Loucy (cell line): ENCODE measurements around the gene CDX1.

Experiments
- H2AFZ ChIP-seq: fragments of 200-600 bp; sonication (generic); 2 replicates; pipeline ENCODE4 v1.6.0; 2016; ENCODE audit warnings: antibody characterized with exemption, mild to moderate bottlenecking, low read length, moderate library complexity
- H3F3A ChIP-seq: fragments of 200-600 bp; 2 replicates; pipeline ENCODE4 v1.6.0; 2016; ENCODE audit warnings: antibody characterized with exemption, low read depth, mild to moderate bottlenecking
- H3K27me3 ChIP-seq: fragments of 200-600 bp; sonication (generic); 2 replicates; pipeline ENCODE4 v1.6.1; 2014; ENCODE audit warnings: low read length, mild to moderate bottlenecking; ENCODE audit not compliant: insufficient read depth, poor library complexity, severe bottlenecking
- H3K36me3 ChIP-seq: fragments of 200-600 bp; sonication (generic); 2 replicates; pipeline ENCODE4 v1.6.1; 2016; ENCODE audit warnings: low read length; ENCODE audit not compliant: insufficient read depth
- H3K4me1 ChIP-seq: fragments of 200-600 bp; sonication (generic); 2 replicates; pipeline ENCODE4 v1.5.1; 2014; ENCODE audit warnings: low read length, mild to moderate bottlenecking; ENCODE audit not compliant: insufficient read depth, poor library complexity, severe bottlenecking
- H3K4me2 ChIP-seq: fragments of 200-600 bp; sonication (generic); 2 replicates; pipeline ENCODE4 v1.6.0; 2014; ENCODE audit warnings: antibody characterized with exemption, low read length, low read depth, mild to moderate bottlenecking; ENCODE audit not compliant: poor library complexity, severe bottlenecking
- H3K4me3 ChIP-seq: fragments of 200-600 bp; sonication (generic); 2 replicates; pipeline ENCODE4 v1.5.1; 2014; ENCODE audit warnings: low read length, mild to moderate bottlenecking, mixed read lengths; ENCODE audit not compliant: poor library complexity, severe bottlenecking
- H3K79me2 ChIP-seq: fragments of 200-600 bp; sonication (generic); 2 replicates; pipeline ENCODE4 v1.6.1; 2014; ENCODE audit warnings: low read length; ENCODE audit not compliant: insufficient read depth
- H3K9ac ChIP-seq: fragments of 200-600 bp; sonication (generic); 2 replicates; pipeline ENCODE4 v1.6.0; 2014; ENCODE audit warnings: mild to moderate bottlenecking, low read depth, low read length, moderate library complexity; ENCODE audit not compliant: poor library complexity, severe bottlenecking
- H3K9me2 ChIP-seq: fragments of 200-600 bp; sonication (generic); replicated peaks from 2 replicates; pipeline ENCODE4 v1.6.1; 2016; ENCODE audit warnings: low read depth, low read length, mixed read lengths
- H3K9me3 ChIP-seq: fragments of 200-600 bp; sonication (generic); 2 replicates; pipeline ENCODE4 v1.6.1; 2014; ENCODE audit warnings: mild to moderate bottlenecking, antibody characterized with exemption, low read length, low read depth; ENCODE audit not compliant: insufficient read depth
- H4K20me1 ChIP-seq: fragments of 200-600 bp; sonication (generic); 2 replicates; pipeline ENCODE4 v1.6.0; 2014; ENCODE audit warnings: antibody characterized with exemption, low read length, mild to moderate bottlenecking; ENCODE audit not compliant: insufficient read depth, poor library complexity, severe bottlenecking
- CTCF ChIP-seq: fragments of 200-600 bp; sonication (generic); conservative IDR thresholded peaks from 2 replicates; pipeline ENCODE4 v1.5.1; 2014; ENCODE audit warnings: mild to moderate bottlenecking, antibody characterized with exemption, low read length
- EZH2phosphoT487 ChIP-seq: fragments of 200-600 bp; IDR thresholded peaks from 2 replicates; pipeline ENCODE4 v1.6.1; 2018; ENCODE audit warnings: antibody characterized with exemption, mild to moderate bottlenecking, moderate library complexity, borderline replicate concordance

CDX1 gene

DNA sequence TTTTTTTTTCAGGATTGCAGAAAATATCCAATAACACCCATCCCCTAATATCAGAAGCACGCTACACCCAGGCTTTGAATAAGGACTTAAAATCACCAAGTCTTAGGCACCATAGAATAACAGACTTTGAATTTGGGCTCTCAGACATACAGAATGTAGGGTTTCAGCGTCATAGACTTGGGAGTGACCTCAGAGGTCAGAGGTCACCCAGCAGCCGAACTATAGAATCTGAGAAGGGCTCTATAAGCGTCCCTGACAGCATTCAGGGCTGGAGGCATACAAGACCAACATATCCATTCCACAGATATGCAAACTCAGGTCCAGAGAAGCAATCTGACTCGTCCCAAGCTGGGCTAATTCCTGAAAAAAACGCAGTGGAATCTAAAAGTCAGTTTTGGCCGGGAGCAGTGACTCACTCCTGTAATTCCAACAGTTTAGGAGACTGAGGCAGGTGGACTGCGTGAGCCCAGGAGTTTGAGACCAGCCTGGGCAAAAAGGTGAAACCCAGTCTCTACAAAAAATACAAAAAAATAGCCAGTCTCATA lies 58.0 kb downstream of the CDX1 start:
- H3K4me2 ChIP-seq = no peak overlapping the region
- no peaks in the 10 kb centered on the region for H3K9me3 ChIP-seq
- no peaks in the 10 kb centered on the region for H3K36me3 ChIP-seq
- no peak overlapping the region for H3K9ac ChIP-seq
- no peaks in the 10 kb centered on the region for H4K20me1 ChIP-seq
- no peaks in the 10 kb centered on the region for H3K9me2 ChIP-seq
- no peak overlapping the region for H2AFZ ChIP-seq
- H3K79me2 ChIP-seq = no peaks in the 10 kb centered on the region
- H3F3A ChIP-seq = no peaks in the 10 kb centered on the region
- TF ChIP-seq CTCF (no peak), EZH2phosphoT487 (no peak)
- H3K4me3 ChIP-seq = no peak overlapping the region
- H3K27me3 ChIP-seq = no peaks in the 10 kb centered on the region
- no peaks in the 10 kb centered on the region for H3K4me1 ChIP-seq

DNA sequence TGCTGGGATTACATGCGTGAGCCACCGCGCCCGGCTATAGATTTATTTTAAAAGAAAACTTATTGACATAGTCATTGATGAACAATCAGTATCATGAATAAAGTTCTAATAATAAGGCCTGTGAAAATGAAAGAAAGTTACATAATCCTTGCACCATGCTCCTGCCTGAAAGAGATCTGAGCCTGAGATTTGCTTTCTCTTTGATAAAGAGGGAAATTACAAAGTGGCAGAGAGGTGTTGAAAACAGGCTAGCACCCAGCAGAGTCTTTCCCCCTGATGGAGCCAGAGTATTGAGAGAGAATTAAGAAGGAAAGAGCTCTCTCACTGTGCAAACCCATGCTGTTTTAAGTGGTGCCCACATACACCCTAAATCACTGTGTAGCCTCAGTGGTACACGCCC lies 60.5 kb downstream of the CDX1 start:
- Histone ChIP-seq H3K79me2 (no peaks in the 10 kb centered on the region), H2AFZ (no peak overlapping the region), H3K9ac (no peak overlapping the region), H3K27me3 (no peaks in the 10 kb centered on the region), H3K4me3 (no peak overlapping the region), H3K9me3 (no peaks in the 10 kb centered on the region), H4K20me1 (no peaks in the 10 kb centered on the region), H3K4me2 (no peak overlapping the region), H3F3A (no peaks in the 10 kb centered on the region), H3K4me1 (no peaks in the 10 kb centered on the region), H3K36me3 (no peaks in the 10 kb centered on the region), H3K9me2 (no peaks in the 10 kb centered on the region)
- TF ChIP-seq CTCF (no peak), EZH2phosphoT487 (no peak)

DNA sequence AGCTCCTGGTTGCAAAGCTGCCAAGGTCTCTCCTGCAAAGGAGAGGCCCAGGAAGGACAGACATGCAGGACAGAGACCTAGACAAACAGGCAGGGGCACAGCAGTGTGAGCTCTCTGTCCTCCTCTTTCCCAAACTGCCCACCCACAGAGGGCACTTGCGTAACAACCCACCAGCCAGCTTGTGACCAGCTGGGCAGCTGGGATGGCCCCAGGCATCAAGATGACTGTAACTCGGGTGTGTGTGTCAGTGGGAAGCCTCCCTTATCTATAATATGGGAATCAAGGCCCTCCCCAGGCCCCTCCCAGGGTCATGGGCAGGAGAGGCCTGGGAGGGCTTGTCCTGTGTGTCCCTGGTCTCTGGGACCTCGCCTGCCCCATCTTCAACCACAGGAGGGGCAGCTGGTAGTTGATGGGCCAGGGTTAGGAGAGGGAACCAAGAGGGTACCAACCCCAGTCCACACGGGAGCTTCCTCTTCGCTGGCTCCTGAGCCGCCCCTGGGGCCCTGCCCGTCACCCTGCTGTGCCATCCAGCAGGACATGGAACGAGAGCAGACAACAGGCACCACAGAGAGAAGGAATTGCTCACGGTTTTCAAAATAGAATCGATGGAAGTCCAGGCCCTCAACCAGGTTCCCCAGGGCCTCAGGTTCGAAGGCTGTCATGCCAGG lies 61.2 kb downstream of the CDX1 start:
- no peak overlapping the region for H3K4me3 ChIP-seq
- no peaks in the 10 kb centered on the region for H3F3A ChIP-seq
- H3K9me3 ChIP-seq = no peaks in the 10 kb centered on the region
- no peaks in the 10 kb centered on the region for H4K20me1 ChIP-seq
- no peaks in the 10 kb centered on the region for H3K9me2 ChIP-seq
- H3K4me1 ChIP-seq = no peaks in the 10 kb centered on the region
- H3K4me2 ChIP-seq = no peak overlapping the region
- no peaks in the 10 kb centered on the region for H3K27me3 ChIP-seq
- no peaks in the 10 kb centered on the region for H3K79me2 ChIP-seq
- no peak overlapping the region for H3K9ac ChIP-seq
- H3K36me3 ChIP-seq = no peaks in the 10 kb centered on the region
- H2AFZ ChIP-seq = no peak overlapping the region
- no peak for TF ChIP-seq CTCF
- TF ChIP-seq EZH2phosphoT487 = no peak
